ENCODE data around the gene CDHR4. TPM values are rescaled to one million over a fixed set of nuclear protein-coding genes. Genes with fewer than 3 reads are reported as not detected.

The CDHR4 gene
- total RNA-seq, 3 donors from 2014 or later (not counting 1 experiment from before 2014, with no cell fraction given) = 0.30 TPM; not detected in 2

DNA sequence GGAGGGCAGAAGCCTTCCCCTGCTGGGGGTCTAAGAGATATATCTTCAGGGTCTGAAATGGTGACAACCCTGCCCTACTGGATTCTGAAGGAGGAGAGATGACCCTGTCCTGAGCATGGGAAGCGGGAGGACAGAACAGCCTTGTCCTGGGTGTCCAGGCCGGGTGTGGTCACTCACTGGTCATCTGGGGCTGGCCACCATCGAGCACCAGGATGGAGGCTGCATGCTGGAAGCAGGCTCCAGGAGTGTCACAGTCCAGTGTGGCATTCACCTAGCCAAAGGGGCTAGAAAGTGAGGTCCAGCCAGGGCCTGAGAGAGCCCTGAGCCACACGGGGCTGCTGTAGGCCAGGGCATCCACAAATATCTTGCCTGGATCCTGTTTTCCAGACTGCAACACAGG is 5.2 kb downstream of the CDHR4 start:
- Histone ChIP-seq H3K36me3 (ENCODE audit: control insufficient read depth, insufficient read depth, low read length) (no peaks in the 10 kb centered on the region), H3K4me1 (ENCODE audit: control insufficient read depth, insufficient read depth, low read length) (peaks cover 3% of the 10 kb centered on the region), H3K27ac (ENCODE audit: low read length) (no peak overlapping the region), H3K27me3 (ENCODE audit: control insufficient read depth, insufficient read depth, low read length) (no peaks in the 10 kb centered on the region), H3K4me3 (ENCODE audit: low read length) (no peak overlapping the region), H3K9me3 (ENCODE audit: control insufficient read depth, insufficient read depth, low read length) (no peaks in the 10 kb centered on the region)
- H3K9me3 Mint-ChIP-seq = no peaks in the 10 kb centered on the region
- H3K4me3 Mint-ChIP-seq = no peak overlapping the region
- 78% methylated on average over 4 of the region's 4 CpGs for WGBS (ENCODE audit: insufficient coverage)
- no peak for ATAC-seq
- H3K27ac Mint-ChIP-seq = no peak overlapping the region
- H3K4me1 Mint-ChIP-seq = no peaks in the 10 kb centered on the region
- no peak for DNase-seq
- H3K36me3 Mint-ChIP-seq = no peaks in the 10 kb centered on the region
- peaks cover 0 to 3% of the 10 kb centered on the region in 2 donors for H3K27me3 Mint-ChIP-seq (ENCODE audit: low read depth in 2 of 2)
- intact Hi-C loops (cut with micrococcal nuclease) = no loop called here
- TF ChIP-seq, protein P1, sequence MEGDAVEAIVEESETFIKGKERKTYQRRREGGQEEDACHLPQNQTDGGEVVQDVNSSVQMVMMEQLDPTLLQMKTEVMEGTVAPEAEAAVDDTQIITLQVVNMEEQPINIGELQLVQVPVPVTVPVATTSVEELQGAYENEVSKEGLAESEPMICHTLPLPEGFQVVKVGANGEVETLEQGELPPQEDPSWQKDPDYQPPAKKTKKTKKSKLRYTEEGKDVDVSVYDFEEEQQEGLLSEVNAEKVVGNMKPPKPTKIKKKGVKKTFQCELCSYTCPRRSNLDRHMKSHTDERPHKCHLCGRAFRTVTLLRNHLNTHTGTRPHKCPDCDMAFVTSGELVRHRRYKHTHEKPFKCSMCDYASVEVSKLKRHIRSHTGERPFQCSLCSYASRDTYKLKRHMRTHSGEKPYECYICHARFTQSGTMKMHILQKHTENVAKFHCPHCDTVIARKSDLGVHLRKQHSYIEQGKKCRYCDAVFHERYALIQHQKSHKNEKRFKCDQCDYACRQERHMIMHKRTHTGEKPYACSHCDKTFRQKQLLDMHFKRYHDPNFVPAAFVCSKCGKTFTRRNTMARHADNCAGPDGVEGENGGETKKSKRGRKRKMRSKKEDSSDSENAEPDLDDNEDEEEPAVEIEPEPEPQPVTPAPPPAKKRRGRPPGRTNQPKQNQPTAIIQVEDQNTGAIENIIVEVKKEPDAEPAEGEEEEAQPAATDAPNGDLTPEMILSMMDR (IDR thresholded peaks at IDR 0.05) = no peak

DNA sequence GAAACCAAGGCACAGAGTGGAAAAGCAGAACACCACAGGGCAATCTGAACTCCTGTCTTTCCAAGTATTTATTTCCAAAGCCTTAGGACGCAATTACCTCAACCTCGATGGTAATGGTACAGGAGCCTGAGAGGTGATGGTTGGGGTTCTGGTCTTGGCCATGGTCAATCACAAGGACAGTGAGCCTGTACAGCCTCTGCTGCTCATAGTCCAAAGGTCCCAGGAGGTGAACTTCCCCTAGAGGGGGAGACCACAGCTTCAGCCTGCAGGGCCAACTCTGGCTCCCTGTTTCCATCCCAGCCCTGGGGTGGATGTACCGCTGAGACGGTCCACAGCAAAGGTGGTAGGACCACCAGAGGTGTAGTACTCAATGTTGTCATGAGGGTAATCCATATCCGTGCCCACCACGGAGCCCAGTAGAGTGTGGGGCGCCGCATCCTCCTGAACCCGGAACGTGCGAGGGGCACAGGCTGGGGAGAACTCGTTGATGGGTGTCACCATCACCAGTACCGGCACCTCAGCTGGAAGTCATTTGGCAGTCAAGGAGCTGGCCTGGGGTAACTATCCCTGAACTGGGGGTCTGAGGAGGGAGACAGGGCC is 6.1 kb downstream of the CDHR4 start:
- H3K4me3 Mint-ChIP-seq = no peak overlapping the region
- no peaks in the 10 kb centered on the region for H3K9me3 Mint-ChIP-seq
- Histone ChIP-seq H3K9me3 (ENCODE audit: control insufficient read depth, insufficient read depth, low read length) (no peaks in the 10 kb centered on the region), H3K36me3 (ENCODE audit: control insufficient read depth, insufficient read depth, low read length) (no peaks in the 10 kb centered on the region), H3K4me1 (ENCODE audit: control insufficient read depth, insufficient read depth, low read length) (peaks cover 3% of the 10 kb centered on the region), H3K27me3 (ENCODE audit: control insufficient read depth, insufficient read depth, low read length) (no peaks in the 10 kb centered on the region), H3K27ac (ENCODE audit: low read length) (no peak overlapping the region), H3K4me3 (ENCODE audit: low read length) (no peak overlapping the region)
- no peaks in the 10 kb centered on the region for H3K36me3 Mint-ChIP-seq
- TF ChIP-seq, protein P1 (IDR thresholded peaks at IDR 0.05) = no peak
- intact Hi-C loops (cut with micrococcal nuclease) = no loop called here
- WGBS (ENCODE audit: insufficient coverage) = 89% methylated on average over 12 of the region's 13 CpGs
- DNase-seq (no peak), ATAC-seq (no peak)
- peaks cover 0 to 3% of the 10 kb centered on the region in 2 donors for H3K27me3 Mint-ChIP-seq (ENCODE audit: low read depth in 2 of 2)
- H3K27ac Mint-ChIP-seq = no peak overlapping the region
- no peaks in the 10 kb centered on the region for H3K4me1 Mint-ChIP-seq

DNA sequence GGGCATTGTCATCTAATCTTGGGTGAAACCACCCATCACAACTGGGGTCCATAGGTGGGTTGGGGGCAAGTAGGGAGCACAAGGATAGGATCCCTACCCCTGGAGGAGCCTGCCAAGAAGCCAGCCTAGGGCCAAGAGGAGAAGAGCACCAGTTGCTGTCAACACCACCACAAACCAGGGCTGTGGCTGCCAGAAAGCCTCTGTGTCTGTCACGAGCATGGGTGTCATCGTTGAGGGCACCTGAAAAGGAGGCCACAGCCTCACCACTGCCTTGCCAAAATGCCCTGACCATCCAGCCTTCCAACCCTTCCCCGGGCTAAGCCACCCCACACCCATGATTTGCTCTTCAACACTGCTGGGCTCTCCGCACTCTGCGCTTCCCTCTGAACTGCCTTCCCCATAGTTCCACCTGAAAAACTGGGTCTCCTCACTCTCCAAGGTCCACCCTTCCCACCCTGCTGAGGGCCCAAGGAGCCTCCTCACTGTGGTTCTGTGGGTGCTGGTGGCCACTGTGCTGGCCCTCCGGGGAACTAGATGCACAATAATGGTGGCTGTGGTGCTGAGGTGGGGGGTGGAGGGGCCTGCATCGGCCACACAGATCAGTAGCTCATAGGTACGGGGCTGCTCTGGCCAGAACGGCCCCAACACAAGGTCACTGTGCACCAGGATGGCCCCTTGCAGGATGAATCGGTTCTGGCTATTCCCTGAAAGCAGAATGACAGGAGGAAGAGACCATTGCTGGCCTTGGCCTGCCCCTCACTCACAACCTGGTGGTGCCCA is 7.1 kb downstream of the CDHR4 start:
- H3K4me1 ChIP-seq (ENCODE audit: control insufficient read depth, insufficient read depth, low read length) = peaks cover 3% of the 10 kb centered on the region
- no peaks in the 10 kb centered on the region for H3K4me1 Mint-ChIP-seq
- no peak overlapping the region for H3K27ac Mint-ChIP-seq
- intact Hi-C loops (cut with micrococcal nuclease) = no loop called here
- ATAC-seq (no peak), DNase-seq (no peak)
- TF ChIP-seq, protein P1 (IDR thresholded peaks at IDR 0.05) = no peak
- peaks cover 0 to 5% of the 10 kb centered on the region in 2 donors for H3K27me3 Mint-ChIP-seq (ENCODE audit: low read depth in 2 of 2)
- H3K36me3 ChIP-seq (ENCODE audit: control insufficient read depth, insufficient read depth, low read length) = no peaks in the 10 kb centered on the region
- H3K4me3 Mint-ChIP-seq = no peak overlapping the region
- no peaks in the 10 kb centered on the region for H3K27me3 ChIP-seq (ENCODE audit: control insufficient read depth, insufficient read depth, low read length)
- H3K9me3 ChIP-seq (ENCODE audit: control insufficient read depth, insufficient read depth, low read length) = no peaks in the 10 kb centered on the region
- H3K27ac ChIP-seq (ENCODE audit: low read length) = no peak overlapping the region
- no peaks in the 10 kb centered on the region for H3K9me3 Mint-ChIP-seq
- no peak overlapping the region for H3K4me3 ChIP-seq (ENCODE audit: low read length)
- H3K36me3 Mint-ChIP-seq = no peaks in the 10 kb centered on the region
- WGBS (ENCODE audit: insufficient coverage) = 89% methylated on average over 10 of the region's 10 CpGs

Measured in natural killer cell (primary cell).